GM10266 (cell line): ENCODE measurements around the gene COX6B2.

Experiments
- DNase-seq: peaks from one replicate; pipeline ENCODE4 v3.0.0; 2012; ENCODE audit errors: extremely low spot score
- TF ChIP-seq, protein P1 (sequence below): IDR thresholded peaks from 2 replicates; pipeline ENCODE4 v1.5.1; 2012; ENCODE audit warnings: mild to moderate bottlenecking, low read depth; ENCODE audit not compliant: control insufficient read depth, insufficient read depth; ENCODE audit errors: missing control alignments

Gene COX6B2

DNA sequence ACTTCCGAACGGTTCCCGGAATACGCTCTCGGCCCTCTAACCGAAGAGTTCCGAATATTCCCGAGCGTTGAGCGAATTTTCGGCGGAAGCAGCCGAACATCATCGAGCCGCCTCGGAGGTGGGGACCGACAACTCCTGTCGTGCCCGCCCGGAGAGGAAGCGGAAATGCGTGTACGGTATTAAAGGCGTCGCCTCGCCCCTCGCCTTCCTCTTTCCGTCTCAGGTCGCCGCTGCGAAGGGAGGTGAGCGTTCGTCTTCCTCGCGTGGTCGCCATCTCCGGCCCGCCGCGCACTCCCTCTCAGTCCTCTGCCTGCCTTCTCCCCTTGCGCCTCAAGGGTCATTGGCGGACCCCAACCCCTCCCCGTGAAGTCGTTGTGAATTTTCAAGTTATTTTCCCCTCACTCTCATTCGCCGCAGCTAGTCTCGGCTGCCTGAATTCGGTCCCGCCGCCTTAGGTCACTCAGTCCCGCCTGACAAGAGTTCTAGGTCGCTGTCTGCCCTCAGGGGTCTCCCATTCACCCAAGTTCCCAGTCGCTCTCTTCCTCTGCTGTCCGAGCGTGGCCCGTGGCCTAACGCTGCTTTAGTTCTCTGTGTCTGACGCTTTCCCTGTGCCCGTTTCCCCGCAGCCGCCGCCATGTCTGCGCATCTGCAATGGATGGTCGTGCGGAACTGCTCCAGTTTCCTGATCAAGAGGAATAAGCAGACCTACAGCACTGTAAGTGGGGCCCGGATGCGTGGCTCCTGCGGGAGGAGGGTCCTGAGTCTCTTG is 31.4 kb upstream of the COX6B2 start, which contains the start of gene RPL28:
Gene RPL28, plus strand, starts transcription at position 209 of the 769 bp plus-strand sequence. Its CDS starts 426 bp downstream, at position 635.
- DNase-seq, result peak; percentile 97
- TF ChIP-seq, protein P1, sequence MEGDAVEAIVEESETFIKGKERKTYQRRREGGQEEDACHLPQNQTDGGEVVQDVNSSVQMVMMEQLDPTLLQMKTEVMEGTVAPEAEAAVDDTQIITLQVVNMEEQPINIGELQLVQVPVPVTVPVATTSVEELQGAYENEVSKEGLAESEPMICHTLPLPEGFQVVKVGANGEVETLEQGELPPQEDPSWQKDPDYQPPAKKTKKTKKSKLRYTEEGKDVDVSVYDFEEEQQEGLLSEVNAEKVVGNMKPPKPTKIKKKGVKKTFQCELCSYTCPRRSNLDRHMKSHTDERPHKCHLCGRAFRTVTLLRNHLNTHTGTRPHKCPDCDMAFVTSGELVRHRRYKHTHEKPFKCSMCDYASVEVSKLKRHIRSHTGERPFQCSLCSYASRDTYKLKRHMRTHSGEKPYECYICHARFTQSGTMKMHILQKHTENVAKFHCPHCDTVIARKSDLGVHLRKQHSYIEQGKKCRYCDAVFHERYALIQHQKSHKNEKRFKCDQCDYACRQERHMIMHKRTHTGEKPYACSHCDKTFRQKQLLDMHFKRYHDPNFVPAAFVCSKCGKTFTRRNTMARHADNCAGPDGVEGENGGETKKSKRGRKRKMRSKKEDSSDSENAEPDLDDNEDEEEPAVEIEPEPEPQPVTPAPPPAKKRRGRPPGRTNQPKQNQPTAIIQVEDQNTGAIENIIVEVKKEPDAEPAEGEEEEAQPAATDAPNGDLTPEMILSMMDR, result no peak

DNA sequence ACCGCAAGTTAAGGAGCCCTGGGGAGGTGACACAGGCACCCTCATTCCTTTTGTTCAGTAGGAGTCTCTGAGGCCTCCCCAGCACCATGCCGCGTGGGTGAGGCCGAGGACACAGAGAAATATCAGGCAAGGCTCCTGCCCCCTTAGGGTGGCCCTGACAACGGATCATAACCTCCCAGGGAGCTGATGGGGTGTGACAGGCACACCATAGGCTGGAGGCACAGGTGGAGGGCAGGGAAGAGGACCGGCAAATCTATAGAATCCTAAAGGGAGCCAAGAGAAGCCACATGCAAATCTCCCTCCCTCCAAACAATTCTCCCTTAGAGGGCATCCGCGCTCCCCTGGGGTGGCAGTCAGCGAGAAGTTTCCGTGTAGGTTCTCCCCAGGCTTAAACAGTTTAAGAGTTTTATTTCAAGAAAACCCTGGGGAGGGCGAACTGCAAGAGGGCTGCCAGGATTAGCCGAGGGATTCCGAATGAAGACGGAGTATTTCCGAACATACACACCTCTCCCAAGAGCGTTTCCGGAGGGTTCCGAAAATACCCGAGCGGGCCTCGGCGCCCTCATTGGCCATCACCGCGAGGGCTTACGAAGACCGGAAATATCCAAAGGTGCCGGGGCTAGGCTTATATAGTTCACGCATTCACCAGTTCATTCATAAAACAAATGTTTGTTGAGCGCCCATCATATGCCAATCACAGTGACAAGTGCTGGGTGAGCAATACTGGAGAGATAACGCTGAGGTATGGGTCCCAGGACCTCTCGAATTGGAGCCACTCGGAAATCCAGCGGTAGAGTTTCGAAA is 30.6 kb upstream of the COX6B2 start:
- TF ChIP-seq, protein P1, result no peak
- peak; percentile 98 for DNase-seq

DNA sequence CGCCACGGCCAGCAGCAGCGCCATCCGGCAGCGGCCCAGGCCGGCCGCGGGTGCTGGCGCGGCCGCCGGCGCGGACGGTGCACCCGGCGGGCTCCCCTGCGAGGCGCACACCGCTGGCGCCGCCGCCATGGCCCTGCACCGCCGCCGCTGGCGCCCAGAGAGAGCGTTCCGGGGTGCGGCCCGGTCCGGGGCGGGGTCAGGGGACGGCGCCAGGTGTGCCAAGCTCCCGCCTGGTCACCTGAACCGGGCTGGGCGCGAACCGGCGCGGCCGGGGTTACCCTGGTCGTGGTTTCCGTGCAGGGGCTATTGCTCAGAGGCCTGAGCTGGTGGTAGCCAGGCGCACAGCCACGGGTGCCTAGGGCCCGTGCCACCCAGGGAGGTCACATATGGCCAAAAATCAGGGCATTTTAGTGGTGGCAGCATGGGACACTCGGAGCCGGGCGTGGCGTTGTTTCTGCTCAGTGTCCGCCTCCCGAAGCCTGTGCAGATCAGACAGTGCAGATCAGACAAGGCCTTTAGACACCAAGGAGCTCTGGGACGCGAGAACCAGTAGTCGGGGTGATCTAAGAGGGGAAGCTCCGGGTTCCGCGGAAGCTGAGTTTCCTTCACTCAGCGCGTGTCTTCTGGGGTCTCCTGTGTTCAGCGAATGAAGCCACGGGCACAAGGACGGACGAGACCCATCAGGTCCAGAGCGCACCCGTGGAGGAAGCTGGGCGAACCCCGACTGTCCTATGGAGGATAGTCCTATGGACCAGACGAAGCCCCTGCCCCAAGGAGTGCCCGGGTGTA is 29.8 kb upstream of the COX6B2 start, which contains the start of gene TMEM238:
Gene TMEM238, minus strand, starts transcription at position 162 of the 789 bp plus-strand sequence. Its CDS starts 33 bp downstream, at position 129.
- TF ChIP-seq, protein P1, result no peak
- no peak for DNase-seq

DNA sequence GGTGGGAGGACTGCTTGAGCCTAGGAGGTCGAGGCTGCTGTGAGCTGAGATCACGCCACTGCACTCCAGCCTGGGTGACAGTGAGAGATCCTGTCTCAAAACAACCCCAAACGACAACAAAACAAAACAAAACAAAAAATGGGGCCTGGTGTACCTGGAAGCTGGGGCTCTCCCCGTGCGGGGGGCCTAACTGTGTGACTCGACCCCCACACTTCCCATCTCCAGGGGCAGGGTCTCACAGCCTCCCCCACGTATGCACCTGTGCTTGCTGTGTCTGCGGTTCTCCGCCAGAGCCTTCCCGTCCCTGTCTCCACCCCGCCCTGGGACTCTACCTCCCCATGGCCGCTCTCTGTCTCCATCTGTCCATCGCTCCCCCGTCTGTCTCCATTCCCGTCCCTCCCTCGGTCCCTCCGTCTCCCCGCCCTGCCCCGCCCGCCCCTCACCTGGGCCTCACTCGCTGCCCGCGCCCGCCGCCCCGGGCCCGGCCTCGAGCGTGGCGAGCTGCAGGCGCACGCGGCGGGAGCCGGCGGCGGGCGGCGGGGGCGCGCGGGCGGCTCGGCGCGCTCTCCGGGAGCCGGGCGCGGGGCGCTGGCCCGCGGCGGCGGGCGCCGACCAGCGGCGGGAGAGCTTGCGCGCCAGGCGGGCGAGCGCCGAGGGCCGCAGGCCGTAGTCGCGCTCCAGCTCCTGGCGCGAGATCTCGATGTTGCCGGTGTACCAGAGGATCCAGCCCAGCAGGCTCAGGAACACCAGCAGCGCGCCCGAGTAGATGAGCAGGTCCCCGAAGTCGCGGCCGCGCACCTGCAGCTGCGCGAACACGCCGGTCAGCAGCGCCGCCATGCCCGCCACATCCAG is 29.0 kb upstream of the COX6B2 start:
- TF ChIP-seq, protein P1, result peak; percentile 55
- peak; percentile 88 for DNase-seq

DNA sequence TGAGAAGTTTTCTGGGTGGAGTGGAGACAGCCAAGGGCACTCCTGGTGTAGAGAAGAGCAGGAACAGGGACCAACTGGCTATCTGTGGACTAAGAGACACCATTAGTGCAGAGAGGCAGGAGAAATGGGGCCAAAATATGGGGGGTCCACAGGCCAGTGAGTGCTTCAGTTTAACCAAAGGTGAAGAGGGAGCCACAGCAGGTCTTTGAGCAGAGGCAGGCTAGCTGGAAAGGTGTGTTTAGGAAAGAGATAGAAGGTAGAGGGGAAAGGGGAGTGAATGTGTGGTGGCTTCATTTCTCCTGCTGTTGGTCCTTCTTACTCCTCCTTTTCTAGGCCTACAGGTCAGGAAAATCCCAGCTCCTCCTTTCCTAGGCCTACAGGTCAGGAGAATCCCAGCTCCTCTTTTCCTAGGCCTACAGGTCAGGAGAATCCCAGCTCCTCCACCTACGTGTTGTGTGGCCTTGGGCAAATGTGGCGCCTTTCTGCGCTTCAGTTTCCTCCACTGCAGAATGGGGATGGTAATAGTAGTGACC is 28.1 kb upstream of the COX6B2 start:
- TF ChIP-seq, protein P1, result no peak
- no peak for DNase-seq

DNA sequence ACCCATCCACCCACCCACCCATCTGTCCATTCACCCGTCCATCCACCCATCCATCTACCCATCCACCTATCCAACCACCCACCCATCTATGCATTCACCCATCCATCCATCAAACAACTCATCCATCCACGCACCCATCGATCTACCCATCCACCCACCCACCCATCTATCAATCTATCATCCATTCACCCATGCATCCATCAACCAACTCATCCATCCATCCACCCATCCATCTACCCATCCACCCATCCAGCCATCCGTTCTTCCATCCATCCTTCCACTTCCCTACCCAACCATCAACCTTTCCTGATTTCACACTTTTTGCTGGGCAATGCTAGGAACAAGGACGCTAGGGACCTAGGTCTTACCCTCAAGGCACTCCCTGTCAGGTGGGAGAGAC is 27.5 kb upstream of the COX6B2 start:
- no peak for DNase-seq
- TF ChIP-seq, protein P1, result no peak
